ENCODE data around the gene HSF5. TPM values are rescaled to one million over a fixed set of nuclear protein-coding genes. Genes with fewer than 3 reads are reported as not detected.

HSF5 gene
- total and polyA plus RNA-seq, 2 of the 13 experiments (the other 11 are each of a cell fraction or from before 2014, with no cell fraction given) = not detected

DNA sequence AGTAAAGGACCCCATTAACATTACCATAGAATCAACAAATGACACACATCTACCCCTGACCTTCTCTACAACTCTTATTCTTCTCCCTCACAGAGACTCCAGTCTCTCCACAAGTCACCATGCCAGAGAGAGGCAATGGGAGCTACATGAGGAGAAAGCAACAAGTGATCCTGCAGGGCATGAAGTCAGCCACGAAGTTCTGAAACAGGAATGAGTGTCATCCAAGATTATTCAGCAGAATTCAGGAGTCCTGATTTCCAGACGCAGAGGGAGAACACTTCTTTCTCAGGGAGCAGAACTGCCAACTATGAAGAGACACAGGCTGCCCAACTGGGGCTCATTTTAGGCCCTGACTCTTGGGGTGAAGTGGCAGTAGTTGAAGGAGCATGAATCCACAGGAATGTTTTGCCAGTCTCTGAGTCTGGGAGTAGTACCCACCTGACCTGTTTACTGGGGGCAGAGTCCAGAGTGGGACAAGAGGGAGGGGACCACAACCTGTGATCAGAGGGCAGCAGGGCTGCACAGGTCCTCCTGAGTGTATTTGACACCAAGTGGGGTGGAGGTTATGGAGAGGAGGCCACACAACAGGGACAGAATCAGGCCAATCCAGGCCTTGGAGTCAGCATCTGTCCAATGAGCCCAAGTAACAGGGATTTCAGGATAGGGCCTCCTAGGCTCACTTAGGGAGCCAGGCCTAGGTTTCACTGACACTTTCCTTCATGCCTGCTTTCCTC is 28.6 kb upstream of the HSF5 start (continued):
- TF ChIP-seq, protein P1, sequence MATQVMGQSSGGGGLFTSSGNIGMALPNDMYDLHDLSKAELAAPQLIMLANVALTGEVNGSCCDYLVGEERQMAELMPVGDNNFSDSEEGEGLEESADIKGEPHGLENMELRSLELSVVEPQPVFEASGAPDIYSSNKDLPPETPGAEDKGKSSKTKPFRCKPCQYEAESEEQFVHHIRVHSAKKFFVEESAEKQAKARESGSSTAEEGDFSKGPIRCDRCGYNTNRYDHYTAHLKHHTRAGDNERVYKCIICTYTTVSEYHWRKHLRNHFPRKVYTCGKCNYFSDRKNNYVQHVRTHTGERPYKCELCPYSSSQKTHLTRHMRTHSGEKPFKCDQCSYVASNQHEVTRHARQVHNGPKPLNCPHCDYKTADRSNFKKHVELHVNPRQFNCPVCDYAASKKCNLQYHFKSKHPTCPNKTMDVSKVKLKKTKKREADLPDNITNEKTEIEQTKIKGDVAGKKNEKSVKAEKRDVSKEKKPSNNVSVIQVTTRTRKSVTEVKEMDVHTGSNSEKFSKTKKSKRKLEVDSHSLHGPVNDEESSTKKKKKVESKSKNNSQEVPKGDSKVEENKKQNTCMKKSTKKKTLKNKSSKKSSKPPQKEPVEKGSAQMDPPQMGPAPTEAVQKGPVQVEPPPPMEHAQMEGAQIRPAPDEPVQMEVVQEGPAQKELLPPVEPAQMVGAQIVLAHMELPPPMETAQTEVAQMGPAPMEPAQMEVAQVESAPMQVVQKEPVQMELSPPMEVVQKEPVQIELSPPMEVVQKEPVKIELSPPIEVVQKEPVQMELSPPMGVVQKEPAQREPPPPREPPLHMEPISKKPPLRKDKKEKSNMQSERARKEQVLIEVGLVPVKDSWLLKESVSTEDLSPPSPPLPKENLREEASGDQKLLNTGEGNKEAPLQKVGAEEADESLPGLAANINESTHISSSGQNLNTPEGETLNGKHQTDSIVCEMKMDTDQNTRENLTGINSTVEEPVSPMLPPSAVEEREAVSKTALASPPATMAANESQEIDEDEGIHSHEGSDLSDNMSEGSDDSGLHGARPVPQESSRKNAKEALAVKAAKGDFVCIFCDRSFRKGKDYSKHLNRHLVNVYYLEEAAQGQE (IDR thresholded peaks at IDR 0.05; ENCODE audit: borderline replicate concordance in 1 of 2, low read depth in 1 of 2, low read length in 2 of 2) = no peak; a peak in 1 of 4 replicates
- TF ChIP-seq KDM6A (CRISPR knock-in tag; IDR thresholded peaks at IDR 0.05; ENCODE audit: low read depth) = peak; percentile 72; the same call in 1 of the 2 replicates
- TF ChIP-seq NFE2L1 (CRISPR knock-in tag; IDR thresholded peaks at IDR 0.05; ENCODE audit: borderline replicate concordance) = no peak
- TF ChIP-seq ZNF674 (CRISPR knock-in tag; IDR thresholded peaks at IDR 0.05; ENCODE audit: low read depth) = no peak
- no peak for TF ChIP-seq ARNT2 (CRISPR knock-in tag; IDR thresholded peaks at IDR 0.05; ENCODE audit: low read depth)
- TF ChIP-seq ZNF709 (CRISPR knock-in tag; IDR thresholded peaks at IDR 0.05) = no peak
- TF ChIP-seq SAP130 (CRISPR knock-in tag; IDR thresholded peaks at IDR 0.05; ENCODE audit: low read depth) = peak; percentile 86
- no peak for TF ChIP-seq ATF2 (CRISPR knock-in tag; IDR thresholded peaks at IDR 0.05)
- TF ChIP-seq, protein P2, sequence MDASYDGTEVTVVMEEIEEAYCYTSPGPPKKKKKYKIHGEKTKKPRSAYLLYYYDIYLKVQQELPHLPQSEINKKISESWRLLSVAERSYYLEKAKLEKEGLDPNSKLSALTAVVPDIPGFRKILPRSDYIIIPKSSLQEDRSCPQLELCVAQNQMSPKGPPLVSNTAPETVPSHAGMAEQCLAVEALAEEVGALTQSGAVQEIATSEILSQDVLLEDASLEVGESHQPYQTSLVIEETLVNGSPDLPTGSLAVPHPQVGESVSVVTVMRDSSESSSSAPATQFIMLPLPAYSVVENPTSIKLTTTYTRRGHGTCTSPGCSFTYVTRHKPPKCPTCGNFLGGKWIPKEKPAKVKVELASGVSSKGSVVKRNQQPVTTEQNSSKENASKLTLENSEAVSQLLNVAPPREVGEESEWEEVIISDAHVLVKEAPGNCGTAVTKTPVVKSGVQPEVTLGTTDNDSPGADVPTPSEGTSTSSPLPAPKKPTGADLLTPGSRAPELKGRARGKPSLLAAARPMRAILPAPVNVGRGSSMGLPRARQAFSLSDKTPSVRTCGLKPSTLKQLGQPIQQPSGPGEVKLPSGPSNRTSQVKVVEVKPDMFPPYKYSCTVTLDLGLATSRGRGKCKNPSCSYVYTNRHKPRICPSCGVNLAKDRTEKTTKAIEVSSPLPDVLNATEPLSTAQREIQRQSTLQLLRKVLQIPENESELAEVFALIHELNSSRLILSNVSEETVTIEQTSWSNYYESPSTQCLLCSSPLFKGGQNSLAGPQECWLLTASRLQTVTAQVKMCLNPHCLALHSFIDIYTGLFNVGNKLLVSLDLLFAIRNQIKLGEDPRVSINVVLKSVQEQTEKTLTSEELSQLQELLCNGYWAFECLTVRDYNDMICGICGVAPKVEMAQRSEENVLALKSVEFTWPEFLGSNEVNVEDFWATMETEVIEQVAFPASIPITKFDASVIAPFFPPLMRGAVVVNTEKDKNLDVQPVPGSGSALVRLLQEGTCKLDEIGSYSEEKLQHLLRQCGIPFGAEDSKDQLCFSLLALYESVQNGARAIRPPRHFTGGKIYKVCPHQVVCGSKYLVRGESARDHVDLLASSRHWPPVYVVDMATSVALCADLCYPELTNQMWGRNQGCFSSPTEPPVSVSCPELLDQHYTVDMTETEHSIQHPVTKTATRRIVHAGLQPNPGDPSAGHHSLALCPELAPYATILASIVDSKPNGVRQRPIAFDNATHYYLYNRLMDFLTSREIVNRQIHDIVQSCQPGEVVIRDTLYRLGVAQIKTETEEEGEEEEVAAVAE (CRISPR knock-in tag; IDR thresholded peaks at IDR 0.05; ENCODE audit: borderline replicate concordance) = no peak
- no peak for TF ChIP-seq ZUFSP (CRISPR knock-in tag; IDR thresholded peaks at IDR 0.05; ENCODE audit: borderline replicate concordance)

Data from HepG2 (cell line).